Esophagus muscularis mucosa (tissue), 4 donors: Measurements from ENCODE around the gene ALG12.

Source experiments
- EP300 ChIP-seq: sonication (generic); formaldehyde crosslinking; IDR thresholded peaks from one replicate; pipeline ENCODE4 v1.6.1; 2017; ENCODE audit warnings: antibody characterized with exemption
- POLR2A ChIP-seq: fragments of 450-650 bp; IDR thresholded peaks from one replicate; pipeline ENCODE4 v1.6.1; 2017; ENCODE audit warnings: antibody characterized with exemption, moderate library complexity, mild to moderate bottlenecking, low read depth
- POLR2AphosphoS5 ChIP-seq, 2 donors: sonication (generic); formaldehyde crosslinking; IDR thresholded peaks; one replicate each; pipeline ENCODE4 v1.6.1; 2017; ENCODE audit warnings: antibody characterized with exemption in 2 of 2
- TF ChIP-seq, protein P1 (sequence below), 3 experiments: fragments of 200-600 bp in 2 of 3; fragments of 450-650 bp in 1 of 3; sonication (generic) in 2 of 3; IDR thresholded peaks; one replicate each; pipeline ENCODE4 v1.5.1; 2017 to 2019; ENCODE audit warnings: antibody characterized with exemption in 3 of 3, mild to moderate bottlenecking in 2 of 3, moderate library complexity in 1 of 3

DNA sequence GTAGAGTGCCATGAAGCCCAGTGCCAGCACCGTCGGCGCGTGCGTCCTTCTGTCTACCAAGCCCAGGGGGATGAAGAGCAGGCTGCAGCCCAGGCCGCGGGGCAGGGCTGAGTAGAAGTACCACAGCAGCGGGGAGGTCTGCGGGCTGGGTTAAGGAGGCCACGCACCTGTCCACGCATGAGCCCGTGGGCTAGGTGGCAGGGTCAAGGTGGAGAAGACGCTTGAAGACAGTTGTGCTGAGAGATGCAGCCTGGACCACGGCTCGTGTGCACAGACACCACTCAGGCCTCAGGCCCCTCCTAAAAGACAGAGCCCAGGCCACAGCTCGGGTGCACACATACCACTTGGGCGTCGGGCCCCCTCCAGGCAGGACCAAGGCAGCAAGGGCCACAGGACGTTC, 10.4 kb downstream of the ALG12 start:
- TF ChIP-seq, protein P1, sequence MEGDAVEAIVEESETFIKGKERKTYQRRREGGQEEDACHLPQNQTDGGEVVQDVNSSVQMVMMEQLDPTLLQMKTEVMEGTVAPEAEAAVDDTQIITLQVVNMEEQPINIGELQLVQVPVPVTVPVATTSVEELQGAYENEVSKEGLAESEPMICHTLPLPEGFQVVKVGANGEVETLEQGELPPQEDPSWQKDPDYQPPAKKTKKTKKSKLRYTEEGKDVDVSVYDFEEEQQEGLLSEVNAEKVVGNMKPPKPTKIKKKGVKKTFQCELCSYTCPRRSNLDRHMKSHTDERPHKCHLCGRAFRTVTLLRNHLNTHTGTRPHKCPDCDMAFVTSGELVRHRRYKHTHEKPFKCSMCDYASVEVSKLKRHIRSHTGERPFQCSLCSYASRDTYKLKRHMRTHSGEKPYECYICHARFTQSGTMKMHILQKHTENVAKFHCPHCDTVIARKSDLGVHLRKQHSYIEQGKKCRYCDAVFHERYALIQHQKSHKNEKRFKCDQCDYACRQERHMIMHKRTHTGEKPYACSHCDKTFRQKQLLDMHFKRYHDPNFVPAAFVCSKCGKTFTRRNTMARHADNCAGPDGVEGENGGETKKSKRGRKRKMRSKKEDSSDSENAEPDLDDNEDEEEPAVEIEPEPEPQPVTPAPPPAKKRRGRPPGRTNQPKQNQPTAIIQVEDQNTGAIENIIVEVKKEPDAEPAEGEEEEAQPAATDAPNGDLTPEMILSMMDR (IDR thresholded peaks at IDR 0.05) = no peak
- TF ChIP-seq POLR2A = no peak
- no peak for TF ChIP-seq EP300
- TF ChIP-seq POLR2AphosphoS5 (IDR thresholded peaks at IDR 0.05) = no peak
